ENCODE measurements around the gene PPFIBP1. TPM values are rescaled to one million over a fixed set of nuclear protein-coding genes. Genes with fewer than 3 reads are reported as not detected.

PPFIBP1 gene
- 66.1 and 550 TPM in 2 replicates for total RNA-seq

GRCh38 chr12:27523642-27524493, at the start of gene PPFIBP1:
Gene PPFIBP1, plus strand, starts transcription at chr12:27524206. Its CDS starts 109,191 bp downstream, at chr12:27633397.

GRCh38 chr12:27696293-27696652, 172.3 kb downstream of the PPFIBP1 start, which contains the start of gene REP15:
Gene REP15, plus strand, starts transcription at chr12:27696447. Its CDS starts 116 bp downstream, at chr12:27696563.

GRCh38 chr12:27710592-27711316, 186.7 kb downstream of the PPFIBP1 start, which contains the start of gene MRPS35:
Gene MRPS35, plus strand, starts transcription at chr12:27710832. Its CDS starts 12 bp downstream, at chr12:27710844.

Other genes with a start within 250 kb of the PPFIBP1 start
- gene BMAL2, start 191.4 kb upstream of the PPFIBP1 start, total RNA-seq: 21.5 and 48.1 TPM in 2 replicates
- gene SMCO2, start 77.5 kb upstream of the PPFIBP1 start, total RNA-seq: 0.32 and 0.57 TPM in 2 replicates
- 0.97 and 12.6 TPM in 2 replicates for gene REP15, start 172.2 kb downstream of the PPFIBP1 start, total RNA-seq
- gene MRPS35, start 186.6 kb downstream of the PPFIBP1 start, total RNA-seq: 29.6 and 36.8 TPM in 2 replicates